Measurements from ENCODE around the gene ST3GAL2.
"Not testable (repeated sequence)": the region's sequence is repeated elsewhere in the genome, so short reads cannot be mapped to it uniquely, and the experiment has no call there.

DNA sequence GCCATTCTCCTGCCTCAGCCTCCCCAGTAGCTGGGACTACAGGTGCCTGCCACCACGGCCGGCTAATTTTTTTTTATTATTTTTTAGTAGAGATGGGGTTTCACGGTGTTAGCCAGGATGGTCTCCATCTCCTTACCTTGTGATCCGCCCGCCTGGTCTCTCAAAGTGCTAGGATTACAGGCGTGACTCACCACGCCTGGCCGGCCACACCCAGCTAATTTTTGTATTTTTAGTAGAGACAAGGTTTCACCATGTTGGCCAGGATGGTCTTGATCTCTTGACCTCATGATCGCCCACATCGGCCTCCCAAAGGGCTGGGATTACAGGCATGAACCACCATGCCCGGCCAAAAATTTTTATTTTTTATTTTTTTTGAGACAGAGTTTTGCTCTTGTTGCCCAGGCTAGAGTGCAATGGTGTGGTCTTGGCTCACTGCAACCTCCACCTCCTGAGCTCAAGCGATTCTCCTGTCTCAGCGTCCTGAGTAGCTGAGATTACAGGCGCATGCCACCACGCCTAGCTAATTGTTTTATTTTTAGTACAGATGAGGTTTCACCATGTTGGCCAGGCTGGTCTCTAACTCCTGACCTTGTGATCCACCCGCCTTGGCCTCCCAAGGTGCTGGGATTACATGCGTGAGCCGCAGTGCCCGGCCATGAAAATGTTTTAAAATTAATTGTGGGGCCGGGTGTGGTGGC, 52.5 kb downstream of the ST3GAL2 start:
- not testable (repeated sequence) for TF ChIP-seq POLR2AphosphoS5, POLR2A (IDR thresholded peaks at IDR 0.05; ENCODE audit: low read depth, low read length)
